ENCODE data around the gene CAMK2G. TPM values are rescaled to one million over a fixed set of nuclear protein-coding genes. Genes with fewer than 3 reads are reported as not detected.

CAMK2G gene
- total RNA-seq, 4 donors from 2014 or later, result 72.0 to 131 (median 83.0) TPM

DNA sequence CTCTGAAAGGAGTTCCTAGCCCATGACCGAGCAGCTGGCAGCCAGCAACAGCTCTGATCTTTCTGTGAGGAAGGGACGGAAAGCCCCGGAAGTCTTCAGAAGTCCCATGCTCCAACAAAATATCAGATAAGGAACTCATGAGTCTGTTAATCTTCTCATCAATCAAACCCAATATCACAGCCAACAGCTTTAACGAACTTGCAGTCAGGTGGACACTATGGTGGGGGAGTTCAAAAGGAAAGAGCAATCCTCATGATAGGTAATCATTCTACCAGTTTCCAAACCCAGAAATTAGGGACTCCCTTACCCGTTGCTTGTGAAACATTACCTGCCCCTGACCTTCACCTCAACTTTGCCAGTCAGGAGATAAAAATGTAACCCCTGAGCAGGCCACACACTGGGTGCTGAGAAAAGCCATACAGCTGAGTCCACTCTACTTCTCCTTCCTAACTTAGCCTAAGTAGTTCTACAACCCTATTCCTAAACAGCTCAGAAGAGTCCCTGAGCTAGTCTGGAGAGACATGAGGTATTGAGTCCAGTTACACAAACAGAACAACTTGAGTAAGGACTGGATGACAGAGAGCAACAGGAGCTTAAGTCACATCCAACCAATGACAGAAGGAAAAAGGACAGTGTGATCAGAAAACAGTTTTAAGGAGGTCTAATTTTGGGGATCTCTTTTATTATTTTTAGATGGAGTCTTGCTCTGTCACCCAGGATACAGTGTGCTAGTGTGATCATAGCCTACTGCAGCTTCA lies 65.1 kb downstream of the CAMK2G start:
- Histone ChIP-seq H3K27ac (no peak overlapping the region), H3K36me3 (peaks cover 0 to 38% (median 10%) of the 10 kb centered on the region in 4 donors), H3K4me1 (peaks cover 0 to 25% (median 8%) of the 10 kb centered on the region in 4 donors), H3K9me3 (no peaks in the 10 kb centered on the region), H3K27me3 (no peaks in the 10 kb centered on the region), H3K4me3 (no peak overlapping the region)
- TF ChIP-seq, protein P1, sequence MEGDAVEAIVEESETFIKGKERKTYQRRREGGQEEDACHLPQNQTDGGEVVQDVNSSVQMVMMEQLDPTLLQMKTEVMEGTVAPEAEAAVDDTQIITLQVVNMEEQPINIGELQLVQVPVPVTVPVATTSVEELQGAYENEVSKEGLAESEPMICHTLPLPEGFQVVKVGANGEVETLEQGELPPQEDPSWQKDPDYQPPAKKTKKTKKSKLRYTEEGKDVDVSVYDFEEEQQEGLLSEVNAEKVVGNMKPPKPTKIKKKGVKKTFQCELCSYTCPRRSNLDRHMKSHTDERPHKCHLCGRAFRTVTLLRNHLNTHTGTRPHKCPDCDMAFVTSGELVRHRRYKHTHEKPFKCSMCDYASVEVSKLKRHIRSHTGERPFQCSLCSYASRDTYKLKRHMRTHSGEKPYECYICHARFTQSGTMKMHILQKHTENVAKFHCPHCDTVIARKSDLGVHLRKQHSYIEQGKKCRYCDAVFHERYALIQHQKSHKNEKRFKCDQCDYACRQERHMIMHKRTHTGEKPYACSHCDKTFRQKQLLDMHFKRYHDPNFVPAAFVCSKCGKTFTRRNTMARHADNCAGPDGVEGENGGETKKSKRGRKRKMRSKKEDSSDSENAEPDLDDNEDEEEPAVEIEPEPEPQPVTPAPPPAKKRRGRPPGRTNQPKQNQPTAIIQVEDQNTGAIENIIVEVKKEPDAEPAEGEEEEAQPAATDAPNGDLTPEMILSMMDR (IDR thresholded peaks at IDR 0.05), result no peak
- TF ChIP-seq EP300 (IDR thresholded peaks at IDR 0.05; ENCODE audit: low read depth) (no peak), POLR2AphosphoS5 (IDR thresholded peaks at IDR 0.05) (no peak), POLR2A (IDR thresholded peaks at IDR 0.05) (no peak)
- in situ Hi-C loops (cut with MboI; ENCODE audit: low pct_ligation_motif_present in 1 of 4, low pct_unique_long_range_greater_than_20kb in 1 of 4, low sequenced_read_pairs in 3 of 4) (no loop called here), intact Hi-C loops (cut with DNase I; ENCODE audit: low total_unique reads) (no loop called here)
- no peak for DNase-seq
- 64 to 92% methylated on average over 3 to 5 of the region's 5 CpGs for WGBS, 2 donors (ENCODE audit: low coverage in 1 of 2)

DNA sequence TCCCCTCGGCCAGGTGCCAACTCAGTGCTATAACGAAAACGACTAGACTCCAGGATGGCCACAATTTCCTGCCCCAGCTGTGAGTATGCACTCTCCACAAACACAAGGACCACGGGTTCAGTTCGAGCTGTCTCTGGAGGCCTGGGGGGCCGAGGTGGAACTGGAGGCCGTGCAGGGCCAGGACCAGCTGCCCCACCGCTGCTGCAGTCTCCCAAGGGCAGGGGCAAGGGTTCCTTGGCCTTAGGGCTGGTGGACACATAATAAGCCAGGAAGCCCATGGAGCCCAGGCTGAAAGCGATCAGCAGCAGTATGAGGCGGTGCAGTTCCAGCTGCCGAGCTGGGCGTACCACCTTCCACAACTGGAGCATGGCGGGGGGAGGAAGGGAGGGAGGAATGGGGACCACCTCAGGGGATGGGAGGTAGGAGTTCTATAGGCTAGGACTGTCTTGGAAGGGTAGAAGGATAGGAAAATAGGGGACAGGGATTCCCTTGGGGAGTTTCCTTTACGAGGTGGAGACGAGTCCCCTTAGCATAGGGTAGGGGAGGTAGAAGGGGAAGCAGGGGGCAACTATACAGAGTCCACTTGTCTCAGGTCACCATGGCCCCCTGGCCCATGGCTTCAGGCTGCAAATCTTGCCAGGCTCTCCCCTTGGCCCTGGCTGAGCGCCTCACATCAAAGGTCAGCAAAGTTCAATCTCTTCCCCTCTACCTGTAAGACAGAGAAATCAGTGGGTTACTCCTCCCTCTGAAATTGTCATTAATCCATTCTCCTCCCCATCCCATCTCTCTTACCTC lies 66.1 kb downstream of the CAMK2G start:
- Histone ChIP-seq H3K4me3 (no peak overlapping the region), H3K27me3 (no peaks in the 10 kb centered on the region), H3K36me3 (peaks cover 0 to 46% (median 10%) of the 10 kb centered on the region in 4 donors), H3K4me1 (peaks cover 0 to 25% (median 8%) of the 10 kb centered on the region in 4 donors), H3K9me3 (no peaks in the 10 kb centered on the region), H3K27ac (no peak overlapping the region)
- intact Hi-C loops (cut with DNase I; ENCODE audit: low total_unique reads), result no loop called here
- no peak for DNase-seq
- WGBS, 2 donors (ENCODE audit: low coverage in 1 of 2), result 92% methylated on average over 16 of the region's 16 CpGs; no CpG with 5 or more reads in 1 of the 2 donors
- in situ Hi-C loops (cut with MboI; ENCODE audit: low pct_ligation_motif_present in 1 of 4, low pct_unique_long_range_greater_than_20kb in 1 of 4, low sequenced_read_pairs in 3 of 4), result no loop called here
- TF ChIP-seq, protein P1 (IDR thresholded peaks at IDR 0.05), result no peak
- no peak for TF ChIP-seq EP300 (IDR thresholded peaks at IDR 0.05; ENCODE audit: low read depth)
- TF ChIP-seq POLR2AphosphoS5 (IDR thresholded peaks at IDR 0.05), result no peak
- TF ChIP-seq POLR2A (IDR thresholded peaks at IDR 0.05), result no peak

DNA sequence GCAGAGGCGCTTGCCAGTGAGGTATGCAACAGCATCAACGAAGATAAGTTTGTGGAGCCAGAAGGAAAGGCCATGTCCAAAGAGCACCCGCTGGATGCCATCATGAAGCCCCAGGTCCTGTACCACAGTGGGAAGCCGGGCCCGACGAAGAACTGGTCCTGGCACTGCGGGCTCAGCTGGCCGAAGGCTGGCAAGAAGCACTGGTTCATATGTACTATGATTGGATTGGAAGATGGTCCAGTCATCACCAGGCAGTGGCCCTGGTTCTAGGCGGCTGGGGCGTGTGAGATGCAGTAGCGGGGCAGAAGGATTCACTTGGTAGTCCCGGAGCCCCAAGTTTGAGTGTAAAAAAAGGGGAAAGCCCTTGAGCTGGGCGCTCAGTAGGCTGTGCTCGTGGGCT lies 66.9 kb downstream of the CAMK2G start:
- in situ Hi-C loops (cut with MboI; ENCODE audit: low pct_ligation_motif_present in 1 of 4, low pct_unique_long_range_greater_than_20kb in 1 of 4, low sequenced_read_pairs in 3 of 4) (no loop called here), intact Hi-C loops (cut with DNase I; ENCODE audit: low total_unique reads) (no loop called here)
- H3K4me3 ChIP-seq, result no peak overlapping the region
- no peak overlapping the region for H3K27ac ChIP-seq
- DNase-seq, result no peak
- peaks cover 0 to 25% (median 8%) of the 10 kb centered on the region in 4 donors for H3K4me1 ChIP-seq
- H3K27me3 ChIP-seq, result no peaks in the 10 kb centered on the region
- no peaks in the 10 kb centered on the region for H3K9me3 ChIP-seq
- WGBS, 2 donors (ENCODE audit: low coverage in 1 of 2), result 98 to 100% methylated on average over 1 to 14 of the region's 14 CpGs
- peaks cover 0 to 53% (median 13%) of the 10 kb centered on the region in 4 donors for H3K36me3 ChIP-seq
- TF ChIP-seq EP300 (IDR thresholded peaks at IDR 0.05; ENCODE audit: low read depth) (no peak), POLR2A (IDR thresholded peaks at IDR 0.05) (no peak), POLR2AphosphoS5 (IDR thresholded peaks at IDR 0.05) (no peak)
- TF ChIP-seq, protein P1 (IDR thresholded peaks at IDR 0.05), result no peak
